ENCODE measurements around the gene GPR137B. TPM values are rescaled to one million over a fixed set of nuclear protein-coding genes. Genes with fewer than 3 reads are reported as not detected.

GPR137B gene
- total and polyA plus RNA-seq, 2 of the 8 experiments (the other 6 are each of a cell fraction or from before 2014, with no cell fraction given): 6.9 to 7.7 TPM

- peaks cover 3 to 18% of the 10 kb centered on the region in 2 experiments for H4K20me1 ChIP-seq (replicated peaks in 1 of 2; ENCODE audit: control insufficient read depth in 1 of 2, insufficient read depth in 2 of 2, low read length in 2 of 2)
- H3K79me2 ChIP-seq (ENCODE audit: control insufficient read depth in 1 of 2, insufficient read depth in 2 of 2, low read length in 2 of 2): no peaks in the 10 kb centered on the region
- H3K4me3 ChIP-seq (ENCODE audit: extremely low read depth in 1 of 4, insufficient read depth in 2 of 4, low read depth in 3 of 4, low read length in 4 of 4): peak overlapping the region; percentile 53 to 93 (median 69)
- no peak overlapping the region for H4K91ac ChIP-seq (replicated peaks; ENCODE audit: insufficient read length, low read length)
- no peak overlapping the region for H3K14ac ChIP-seq (ENCODE audit: insufficient read length)
- H3K9ac ChIP-seq (replicated peaks in 1 of 4; ENCODE audit: extremely low read depth in 1 of 4, low read depth in 3 of 4, low read length in 3 of 4): peak overlapping the region in 2 of 4 experiments; percentile 5 to 13; a peak in 1 of 7 replicates
- FAIRE-seq: no peak
- H3K23me2 ChIP-seq (ENCODE audit: low read depth, low read length): peaks cover 21% of the 10 kb centered on the region
- no peak overlapping the region for H2BK12ac ChIP-seq (ENCODE audit: low read depth, low read length)
- ChIA-PET POLR2A (ENCODE audit: partially characterized antibody) (interaction anchor here (0.8 to 1.8 kb wide), 6 partner anchors 9 to 255 kb away, joined by 4 to 12 read pairs (median 4); partner anchors contain the start of gene ERO1B), CTCF (ENCODE audit: partially characterized antibody) (interaction anchor here (0.7 to 5.3 kb wide), 8 partner anchors 8 to 37 kb away, joined by 3 to 21 read pairs (median 4); no protein-coding TSS in a partner anchor)
- H3K4me2 ChIP-seq (ENCODE audit: insufficient read depth in 1 of 2, low read depth in 2 of 2, low read length in 2 of 2): peak overlapping the region; percentile 91
- peaks cover 14 to 50% (median 38%) of the 10 kb centered on the region in 4 experiments for H3K27me3 ChIP-seq (replicated peaks in 1 of 4; ENCODE audit: control insufficient read depth in 3 of 4, extremely low read depth in 1 of 4, insufficient read depth in 3 of 4, low read length in 3 of 4)
- H2BK20ac ChIP-seq (ENCODE audit: low read length): no peak overlapping the region
- DNase-seq (ENCODE audit: low read depth in 1 of 2, low spot score in 2 of 2): peak in 1 of 2 experiments; percentile 47
- 20% methylated on average over 17 of the region's 18 CpGs; no CpG with 5 or more reads in 1 of the 2 experiments for WGBS, 2 experiments (ENCODE audit: extremely low coverage in 1 of 2, insufficient coverage in 1 of 2, insufficient read length in 1 of 2, insufficient replicate concordance in 2 of 2, low coverage in 1 of 2, low lambda C conversion rate in 2 of 2, missing lambda C conversion rate in 1 of 2)
- H2AK5ac ChIP-seq (ENCODE audit: low read depth, low read length): no peak overlapping the region
- H3K23ac ChIP-seq (ENCODE audit: insufficient read length): no peak overlapping the region
- no peaks in the 10 kb centered on the region for H3K9me3 ChIP-seq (ENCODE audit: insufficient read depth in 2 of 2, low read depth in 1 of 2, low read length in 1 of 2)
- H3K18ac ChIP-seq (ENCODE audit: extremely low read depth, low read length): peak overlapping the region; percentile 48; the same call in 1 of the 2 replicates
- peak overlapping the region; percentile 57; the same call in 1 of the 2 replicates for H2AFZ ChIP-seq (ENCODE audit: low read length)
- no peak overlapping the region for H2BK5ac ChIP-seq (ENCODE audit: low read depth, low read length)
- H2BK120ac ChIP-seq (replicated peaks; ENCODE audit: low read depth, low read length): no peak overlapping the region
- no peak overlapping the region for H3K4ac ChIP-seq (replicated peaks; ENCODE audit: insufficient read length, low read depth, low read length)
- no peaks in the 10 kb centered on the region for H3K79me1 ChIP-seq (ENCODE audit: low read depth, low read length)
- H2BK15ac ChIP-seq (ENCODE audit: low read length): no peak overlapping the region
- H4K5ac ChIP-seq (ENCODE audit: insufficient read length, low read depth, low read length): no peak overlapping the region
- H3K36me3 ChIP-seq (ENCODE audit: control insufficient read depth in 2 of 4, insufficient read depth in 4 of 4, low read length in 3 of 4): no peaks in the 10 kb centered on the region
- H3K4me1 ChIP-seq (replicated peaks in 1 of 4; ENCODE audit: control insufficient read depth in 3 of 4, insufficient read depth in 4 of 4, low read length in 3 of 4): peaks cover 6 to 11% (median 9%) of the 10 kb centered on the region in 4 experiments
- no peak overlapping the region for H3K56ac ChIP-seq (replicated peaks; ENCODE audit: insufficient read length, low read depth, low read length)
- no peak overlapping the region for H3K27ac ChIP-seq (ENCODE audit: low read depth, low read length)
- H4K8ac ChIP-seq (ENCODE audit: extremely low read depth, insufficient read depth, low read length): no peak overlapping the region
- TF ChIP-seq KDM4A (IDR thresholded peaks at IDR 0.05; ENCODE audit: low read depth, low read length, severe bottlenecking): no peak
- no peak for TF ChIP-seq RBBP5 (IDR thresholded peaks at IDR 0.05; ENCODE audit: borderline replicate concordance, low read depth, low read length)
- no peak for TF ChIP-seq RAD21 (IDR thresholded peaks at IDR 0.05 in 1 of 2, conservative IDR thresholded peaks at IDR 0.05 in 1 of 2; ENCODE audit: low read depth in 2 of 2, low read length in 2 of 2)
- no peak for TF ChIP-seq POLR2A (IDR thresholded peaks at IDR 0.05; ENCODE audit: control extremely low read depth in 1 of 2, low read depth in 2 of 2, low read length in 2 of 2)
- no peak for TF ChIP-seq TBP (IDR thresholded peaks at IDR 0.05; ENCODE audit: low read depth, low read length)
- no peak for TF ChIP-seq ZNF274 (IDR thresholded peaks at IDR 0.05; ENCODE audit: borderline replicate concordance, extremely low read depth, low read length)
- no peak for TF ChIP-seq POU5F1 (IDR thresholded peaks at IDR 0.05; ENCODE audit: low read depth, low read length)
- no peak for TF ChIP-seq USF2 (IDR thresholded peaks at IDR 0.05; ENCODE audit: low read length)
- TF ChIP-seq JUND (IDR thresholded peaks at IDR 0.05; ENCODE audit: low read length): no peak
- TF ChIP-seq SUZ12 (IDR thresholded peaks at IDR 0.05; ENCODE audit: low read length): peak; percentile 69; the same call in 1 of the 2 replicates
- TF ChIP-seq SP2 (IDR thresholded peaks at IDR 0.05; ENCODE audit: low read length): no peak
Observed at GRCh38 chr1:236140705-236141446, 1.5 kb upstream of the GPR137B start.
